ENCODE results near the gene TMEM200A. TPM values are rescaled to one million over a fixed set of nuclear protein-coding genes. Genes with fewer than 3 reads are reported as not detected.

The TMEM200A gene
- total and polyA plus RNA-seq, 5 donors from 2014 or later = 0.07 to 1.1 (median 0.40) TPM

GRCh38 chr6:130367767-130368166 is 1.9 kb downstream of the TMEM200A start:
- Mint-ChIP-seq H3K27ac (no peak overlapping the region), H3K4me3 (peak overlapping the region in 1 of 4 donors; percentile 14), H3K4me1 (peaks cover 0 to 19% (median 11%) of the 10 kb centered on the region in 4 donors), H3K9me3 (peaks cover 0 to 5% (median 1%) of the 10 kb centered on the region in 7 donors), H3K27me3 (peaks cover 54% of the 10 kb centered on the region), H3K36me3 (no peaks in the 10 kb centered on the region)
- no peak overlapping the region for H3K27ac ChIP-seq (ENCODE audit: insufficient read depth, low read length, poor library complexity, severe bottlenecking)
- no peak overlapping the region for H3K4me3 ChIP-seq (ENCODE audit: low read depth, low read length)
- H3K27me3 ChIP-seq (ENCODE audit: control insufficient read depth, insufficient read depth, low read length) = peaks cover 39% of the 10 kb centered on the region
- ATAC-seq (ENCODE audit: low read depth in 2 of 2) (no peak), DNase-seq (no peak)
- peaks cover 17% of the 10 kb centered on the region for H3K4me1 ChIP-seq (ENCODE audit: control insufficient read depth, insufficient read depth, low read length, poor library complexity, severe bottlenecking)
- H3K36me3 ChIP-seq (ENCODE audit: control insufficient read depth, insufficient read depth, low read length) = no peaks in the 10 kb centered on the region
- H3K9me3 ChIP-seq (ENCODE audit: control insufficient read depth in 2 of 2, low read length in 2 of 2) = no peaks in the 10 kb centered on the region

GRCh38 chr6:130368576-130368975 is 2.8 kb downstream of the TMEM200A start:
- no peaks in the 10 kb centered on the region for H3K9me3 ChIP-seq (ENCODE audit: control insufficient read depth in 2 of 2, low read length in 2 of 2)
- H3K4me3 ChIP-seq (ENCODE audit: low read depth, low read length) = no peak overlapping the region
- Mint-ChIP-seq H3K9me3 (peaks cover 0 to 5% (median 0%) of the 10 kb centered on the region in 7 donors), H3K4me3 (no peak overlapping the region), H3K27me3 (peaks cover 47% of the 10 kb centered on the region), H3K4me1 (peaks cover 0 to 19% (median 11%) of the 10 kb centered on the region in 4 donors), H3K27ac (no peak overlapping the region), H3K36me3 (no peaks in the 10 kb centered on the region)
- H3K4me1 ChIP-seq (ENCODE audit: control insufficient read depth, insufficient read depth, low read length, poor library complexity, severe bottlenecking) = peaks cover 17% of the 10 kb centered on the region
- peaks cover 39% of the 10 kb centered on the region for H3K27me3 ChIP-seq (ENCODE audit: control insufficient read depth, insufficient read depth, low read length)
- H3K36me3 ChIP-seq (ENCODE audit: control insufficient read depth, insufficient read depth, low read length) = no peaks in the 10 kb centered on the region
- ATAC-seq (ENCODE audit: low read depth in 2 of 2) (no peak), DNase-seq (no peak)
- H3K27ac ChIP-seq (ENCODE audit: insufficient read depth, low read length, poor library complexity, severe bottlenecking) = no peak overlapping the region

GRCh38 chr6:130369831-130370230 is 4.0 kb downstream of the TMEM200A start:
- Histone ChIP-seq H3K4me1 (ENCODE audit: control insufficient read depth, insufficient read depth, low read length, poor library complexity, severe bottlenecking) (peaks cover 17% of the 10 kb centered on the region), H3K9me3 (ENCODE audit: control insufficient read depth in 2 of 2, low read length in 2 of 2) (no peaks in the 10 kb centered on the region), H3K4me3 (ENCODE audit: low read depth, low read length) (no peak overlapping the region), H3K27me3 (ENCODE audit: control insufficient read depth, insufficient read depth, low read length) (peaks cover 34% of the 10 kb centered on the region), H3K36me3 (ENCODE audit: control insufficient read depth, insufficient read depth, low read length) (no peaks in the 10 kb centered on the region), H3K27ac (ENCODE audit: insufficient read depth, low read length, poor library complexity, severe bottlenecking) (no peak overlapping the region)
- ATAC-seq (ENCODE audit: low read depth in 2 of 2) (no peak), DNase-seq (no peak)
- Mint-ChIP-seq H3K27ac (no peak overlapping the region), H3K9me3 (peaks cover 0 to 5% (median 0%) of the 10 kb centered on the region in 7 donors), H3K36me3 (no peaks in the 10 kb centered on the region), H3K27me3 (peaks cover 36% of the 10 kb centered on the region), H3K4me3 (no peak overlapping the region), H3K4me1 (peaks cover 0 to 10% (median 7%) of the 10 kb centered on the region in 4 donors)

GRCh38 chr6:130371921-130372420 is 6.2 kb downstream of the TMEM200A start:
- peaks cover 27% of the 10 kb centered on the region for H3K27me3 ChIP-seq (ENCODE audit: control insufficient read depth, insufficient read depth, low read length)
- no peaks in the 10 kb centered on the region for H3K9me3 ChIP-seq (ENCODE audit: control insufficient read depth in 2 of 2, low read length in 2 of 2)
- H3K4me3 ChIP-seq (ENCODE audit: low read depth, low read length) = no peak overlapping the region
- no peak for ATAC-seq (ENCODE audit: low read depth in 2 of 2)
- Mint-ChIP-seq H3K27me3 (peaks cover 28% of the 10 kb centered on the region), H3K27ac (no peak overlapping the region), H3K4me1 (peaks cover 0 to 2% (median 2%) of the 10 kb centered on the region in 4 donors), H3K4me3 (no peak overlapping the region), H3K36me3 (no peaks in the 10 kb centered on the region), H3K9me3 (peaks cover 0 to 3% (median 0%) of the 10 kb centered on the region in 7 donors)
- DNase-seq = no peak
- no peaks in the 10 kb centered on the region for H3K4me1 ChIP-seq (ENCODE audit: control insufficient read depth, insufficient read depth, low read length, poor library complexity, severe bottlenecking)
- H3K27ac ChIP-seq (ENCODE audit: insufficient read depth, low read length, poor library complexity, severe bottlenecking) = no peak overlapping the region
- H3K36me3 ChIP-seq (ENCODE audit: control insufficient read depth, insufficient read depth, low read length) = no peaks in the 10 kb centered on the region

GRCh38 chr6:130372786-130373185 is 7.0 kb downstream of the TMEM200A start:
- Mint-ChIP-seq H3K36me3 (no peaks in the 10 kb centered on the region), H3K9me3 (peaks cover 0 to 2% (median 0%) of the 10 kb centered on the region in 7 donors), H3K27me3 (peaks cover 24% of the 10 kb centered on the region), H3K27ac (no peak overlapping the region), H3K4me1 (peaks cover 0 to under 1% (median 0%) of the 10 kb centered on the region in 4 donors), H3K4me3 (no peak overlapping the region)
- ATAC-seq (ENCODE audit: low read depth in 2 of 2) (no peak), DNase-seq (no peak)
- H3K9me3 ChIP-seq (ENCODE audit: control insufficient read depth in 2 of 2, low read length in 2 of 2) = no peaks in the 10 kb centered on the region
- no peaks in the 10 kb centered on the region for H3K36me3 ChIP-seq (ENCODE audit: control insufficient read depth, insufficient read depth, low read length)
- H3K27me3 ChIP-seq (ENCODE audit: control insufficient read depth, insufficient read depth, low read length) = peaks cover 19% of the 10 kb centered on the region
- H3K27ac ChIP-seq (ENCODE audit: insufficient read depth, low read length, poor library complexity, severe bottlenecking) = no peak overlapping the region
- no peaks in the 10 kb centered on the region for H3K4me1 ChIP-seq (ENCODE audit: control insufficient read depth, insufficient read depth, low read length, poor library complexity, severe bottlenecking)
- no peak overlapping the region for H3K4me3 ChIP-seq (ENCODE audit: low read depth, low read length)

- no peak overlapping the region for H3K27ac Mint-ChIP-seq
- Histone ChIP-seq H3K27me3 (ENCODE audit: control insufficient read depth, insufficient read depth, low read length) (peaks cover 11% of the 10 kb centered on the region), H3K4me3 (ENCODE audit: low read depth, low read length) (no peak overlapping the region), H3K4me1 (ENCODE audit: control insufficient read depth, insufficient read depth, low read length, poor library complexity, severe bottlenecking) (no peaks in the 10 kb centered on the region), H3K9me3 (ENCODE audit: control insufficient read depth in 2 of 2, low read length in 2 of 2) (no peaks in the 10 kb centered on the region), H3K27ac (ENCODE audit: insufficient read depth, low read length, poor library complexity, severe bottlenecking) (no peak overlapping the region), H3K36me3 (ENCODE audit: control insufficient read depth, insufficient read depth, low read length) (no peaks in the 10 kb centered on the region)
- H3K4me3 Mint-ChIP-seq = no peak overlapping the region
- DNase-seq (no peak), ATAC-seq (ENCODE audit: low read depth in 2 of 2) (no peak)
- H3K4me1 Mint-ChIP-seq = no peaks in the 10 kb centered on the region
- peaks cover 16% of the 10 kb centered on the region for H3K27me3 Mint-ChIP-seq
- no peaks in the 10 kb centered on the region for H3K36me3 Mint-ChIP-seq
- peaks cover 0 to 2% (median 0%) of the 10 kb centered on the region in 7 donors for H3K9me3 Mint-ChIP-seq
Measured at GRCh38 chr6:130373992-130374391, 8.2 kb downstream of the TMEM200A start.

GRCh38 chr6:130376936-130377335 is 11.1 kb downstream of the TMEM200A start:
- peaks cover 4 to 10% (median 9%) of the 10 kb centered on the region in 4 donors for H3K4me1 Mint-ChIP-seq
- H3K9me3 ChIP-seq (ENCODE audit: control insufficient read depth in 2 of 2, low read length in 2 of 2) = no peaks in the 10 kb centered on the region
- no peak for DNase-seq
- peaks cover 0 to 2% (median 0%) of the 10 kb centered on the region in 7 donors for H3K9me3 Mint-ChIP-seq
- no peaks in the 10 kb centered on the region for H3K36me3 ChIP-seq (ENCODE audit: control insufficient read depth, insufficient read depth, low read length)
- H3K27me3 Mint-ChIP-seq = no peaks in the 10 kb centered on the region
- ATAC-seq (ENCODE audit: low read depth in 2 of 2) = no peak
- peaks cover 7% of the 10 kb centered on the region for H3K4me1 ChIP-seq (ENCODE audit: control insufficient read depth, insufficient read depth, low read length, poor library complexity, severe bottlenecking)
- H3K36me3 Mint-ChIP-seq = no peaks in the 10 kb centered on the region
- no peak overlapping the region for H3K4me3 ChIP-seq (ENCODE audit: low read depth, low read length)
- no peaks in the 10 kb centered on the region for H3K27me3 ChIP-seq (ENCODE audit: control insufficient read depth, insufficient read depth, low read length)
- H3K27ac Mint-ChIP-seq = no peak overlapping the region
- H3K4me3 Mint-ChIP-seq = no peak overlapping the region
- H3K27ac ChIP-seq (ENCODE audit: insufficient read depth, low read length, poor library complexity, severe bottlenecking) = no peak overlapping the region

- no peaks in the 10 kb centered on the region for H3K36me3 ChIP-seq (ENCODE audit: control insufficient read depth, insufficient read depth, low read length)
- no peak overlapping the region for H3K4me3 ChIP-seq (ENCODE audit: low read depth, low read length)
- DNase-seq (no peak), ATAC-seq (ENCODE audit: low read depth in 2 of 2) (no peak)
- H3K27ac ChIP-seq (ENCODE audit: insufficient read depth, low read length, poor library complexity, severe bottlenecking) = no peak overlapping the region
- Mint-ChIP-seq H3K27ac (peak overlapping the region in 1 of 3 donors; percentile 57), H3K27me3 (no peaks in the 10 kb centered on the region), H3K4me3 (no peak overlapping the region), H3K4me1 (peaks cover 6 to 14% (median 12%) of the 10 kb centered on the region in 4 donors), H3K9me3 (peaks cover 0 to 2% (median 0%) of the 10 kb centered on the region in 7 donors), H3K36me3 (no peaks in the 10 kb centered on the region)
- no peaks in the 10 kb centered on the region for H3K9me3 ChIP-seq (ENCODE audit: control insufficient read depth in 2 of 2, low read length in 2 of 2)
- no peaks in the 10 kb centered on the region for H3K27me3 ChIP-seq (ENCODE audit: control insufficient read depth, insufficient read depth, low read length)
- peaks cover 9% of the 10 kb centered on the region for H3K4me1 ChIP-seq (ENCODE audit: control insufficient read depth, insufficient read depth, low read length, poor library complexity, severe bottlenecking)
Measured at GRCh38 chr6:130377371-130377770, 11.6 kb downstream of the TMEM200A start.

Data from CD4-positive, CD25-positive, alpha-beta regulatory T cell (primary cell).